ENCODE results near the gene DYTN.

The DYTN gene

GRCh38 chr2:206616151-206616550, 102.0 kb downstream of the DYTN start:
- no peak for DNase-seq (ENCODE audit: low read depth)
- TF ChIP-seq, protein P1, sequence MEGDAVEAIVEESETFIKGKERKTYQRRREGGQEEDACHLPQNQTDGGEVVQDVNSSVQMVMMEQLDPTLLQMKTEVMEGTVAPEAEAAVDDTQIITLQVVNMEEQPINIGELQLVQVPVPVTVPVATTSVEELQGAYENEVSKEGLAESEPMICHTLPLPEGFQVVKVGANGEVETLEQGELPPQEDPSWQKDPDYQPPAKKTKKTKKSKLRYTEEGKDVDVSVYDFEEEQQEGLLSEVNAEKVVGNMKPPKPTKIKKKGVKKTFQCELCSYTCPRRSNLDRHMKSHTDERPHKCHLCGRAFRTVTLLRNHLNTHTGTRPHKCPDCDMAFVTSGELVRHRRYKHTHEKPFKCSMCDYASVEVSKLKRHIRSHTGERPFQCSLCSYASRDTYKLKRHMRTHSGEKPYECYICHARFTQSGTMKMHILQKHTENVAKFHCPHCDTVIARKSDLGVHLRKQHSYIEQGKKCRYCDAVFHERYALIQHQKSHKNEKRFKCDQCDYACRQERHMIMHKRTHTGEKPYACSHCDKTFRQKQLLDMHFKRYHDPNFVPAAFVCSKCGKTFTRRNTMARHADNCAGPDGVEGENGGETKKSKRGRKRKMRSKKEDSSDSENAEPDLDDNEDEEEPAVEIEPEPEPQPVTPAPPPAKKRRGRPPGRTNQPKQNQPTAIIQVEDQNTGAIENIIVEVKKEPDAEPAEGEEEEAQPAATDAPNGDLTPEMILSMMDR (IDR thresholded peaks at IDR 0.05; ENCODE audit: low read depth, low read length, missing control alignments): no peak
- no peak overlapping the region for H3K4me3 ChIP-seq (ENCODE audit: low read depth, low read length)

- TF ChIP-seq, protein P1 (IDR thresholded peaks at IDR 0.05; ENCODE audit: low read depth, low read length, missing control alignments): no peak
- DNase-seq (ENCODE audit: low read depth): no peak
- no peak overlapping the region for H3K4me3 ChIP-seq (ENCODE audit: low read depth, low read length)
Measured at GRCh38 chr2:206615417-206616089, 102.6 kb downstream of the DYTN start.

GRCh38 chr2:206614811-206615210, 103.4 kb downstream of the DYTN start:
- no peak for DNase-seq (ENCODE audit: low read depth)
- TF ChIP-seq, protein P1 (IDR thresholded peaks at IDR 0.05; ENCODE audit: low read depth, low read length, missing control alignments): no peak
- no peak overlapping the region for H3K4me3 ChIP-seq (ENCODE audit: low read depth, low read length)

GRCh38 chr2:206611736-206612135, 106.5 kb downstream of the DYTN start:
- H3K4me3 ChIP-seq (ENCODE audit: low read depth, low read length): no peak overlapping the region
- TF ChIP-seq, protein P1 (IDR thresholded peaks at IDR 0.05; ENCODE audit: low read depth, low read length, missing control alignments): no peak
- no peak for DNase-seq (ENCODE audit: low read depth)

DNA sequence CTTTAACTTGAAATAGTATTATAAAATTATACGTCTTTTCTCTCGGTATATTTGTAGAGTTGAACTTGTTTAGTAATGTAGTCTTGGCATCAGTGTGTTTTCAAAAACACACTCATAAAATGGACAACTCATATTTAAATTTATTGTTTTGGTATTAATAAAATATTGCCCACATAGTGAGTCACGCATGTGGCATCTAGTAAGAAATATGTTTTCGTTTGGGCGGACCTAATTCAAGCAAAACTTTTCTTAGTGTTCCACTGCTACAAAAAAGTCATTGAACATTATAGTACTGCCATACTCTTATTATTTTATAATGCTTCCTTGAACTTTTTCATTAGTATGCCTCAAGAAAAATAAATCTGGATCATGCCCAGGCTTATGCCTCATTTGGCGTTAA, 107.0 kb downstream of the DYTN start:
- TF ChIP-seq, protein P1 (IDR thresholded peaks at IDR 0.05; ENCODE audit: low read depth, low read length, missing control alignments): no peak
- no peak overlapping the region for H3K4me3 ChIP-seq (ENCODE audit: low read depth, low read length)
- no peak for DNase-seq (ENCODE audit: low read depth)

GRCh38 chr2:206610451-206610850, 107.7 kb downstream of the DYTN start:
- DNase-seq (ENCODE audit: low read depth): no peak
- TF ChIP-seq, protein P1 (IDR thresholded peaks at IDR 0.05; ENCODE audit: low read depth, low read length, missing control alignments): no peak
- no peak overlapping the region for H3K4me3 ChIP-seq (ENCODE audit: low read depth, low read length)

DNA sequence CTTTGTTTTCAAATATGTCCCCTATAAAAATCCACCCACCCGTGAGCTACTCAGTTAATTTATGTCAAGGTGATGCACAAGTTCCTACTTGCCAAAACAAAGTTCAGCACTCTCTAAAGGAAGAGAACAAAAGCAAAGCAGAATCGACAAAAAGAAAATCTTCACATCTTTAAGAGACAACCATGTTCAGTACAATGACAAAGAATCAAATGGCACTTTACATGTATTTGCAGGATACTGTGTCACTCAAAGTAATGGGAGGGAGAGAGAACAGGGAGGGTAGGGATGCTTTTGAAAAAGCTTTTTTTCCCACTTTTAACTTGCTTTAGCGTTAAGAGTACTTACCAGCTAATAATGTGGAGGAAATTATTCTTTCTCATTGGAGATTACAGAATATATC, 115.0 kb downstream of the DYTN start:
- H3K4me3 ChIP-seq (ENCODE audit: low read depth, low read length): no peak overlapping the region
- TF ChIP-seq, protein P1 (IDR thresholded peaks at IDR 0.05; ENCODE audit: low read depth, low read length, missing control alignments): no peak
- DNase-seq (ENCODE audit: low read depth): no peak

Measured in GM12864 (cell line).